Urinary bladder (tissue), 4 donors: ENCODE measurements around the gene SLC6A8. TPM values are rescaled to one million over a fixed set of nuclear protein-coding genes. Genes with fewer than 3 reads are reported as not detected.
"Not testable (repeated sequence)": the region's sequence is repeated elsewhere in the genome, so short reads cannot be mapped to it uniquely, and the experiment has no call there.

ENCODE experiments used
- DNase-seq: peaks from one replicate; pipeline ENCODE4 v3.0.0-alpha.2; 2015; ENCODE audit errors: extremely low spot score
- H3K27ac ChIP-seq: one replicate; pipeline ENCODE4 v1.5.1; 2013; ENCODE audit warnings: low read depth, mild to moderate bottlenecking, moderate library complexity
- H3K36me3 ChIP-seq: one replicate; pipeline ENCODE4 v1.6.1; 2013; ENCODE audit warnings: mild to moderate bottlenecking, moderate library complexity; ENCODE audit not compliant: insufficient read depth
- H3K4me1 ChIP-seq: one replicate; pipeline ENCODE4 v1.6.1; 2013; ENCODE audit warnings: mild to moderate bottlenecking, moderate library complexity; ENCODE audit not compliant: insufficient read depth
- H3K4me3 ChIP-seq: one replicate; pipeline ENCODE4 v1.5.1; 2013; ENCODE audit warnings: low read depth, low read length
- WGBS: extraction: QIAGEN DNeasy Blood & Tissue Kit; methylation state at CpG from one replicate; pipeline ENCODE4 v1.1.7; 2013; 5-methylcytosine and 5-hydroxymethylcytosine counted together
- polyA plus RNA-seq: library from polyadenylated mRNA; stranded (reverse); fragments of 200-250 nt; gene quantifications from one replicate; pipeline ENCODE4 v1.2.3, GENCODE V29; 2013
- total RNA-seq: library from RNA; depleted of rRNA; stranded (reverse); fragments of >200 nt; gene quantifications from one replicate; pipeline ENCODE4 v1.2.3, GENCODE V29; 2014
- donor health status: healthy with polysubstance abuse.
- donor health status: healthy.

SLC6A8 gene
- total and polyA plus RNA-seq, 2 donors = 10.0 to 76.1 TPM

DNA sequence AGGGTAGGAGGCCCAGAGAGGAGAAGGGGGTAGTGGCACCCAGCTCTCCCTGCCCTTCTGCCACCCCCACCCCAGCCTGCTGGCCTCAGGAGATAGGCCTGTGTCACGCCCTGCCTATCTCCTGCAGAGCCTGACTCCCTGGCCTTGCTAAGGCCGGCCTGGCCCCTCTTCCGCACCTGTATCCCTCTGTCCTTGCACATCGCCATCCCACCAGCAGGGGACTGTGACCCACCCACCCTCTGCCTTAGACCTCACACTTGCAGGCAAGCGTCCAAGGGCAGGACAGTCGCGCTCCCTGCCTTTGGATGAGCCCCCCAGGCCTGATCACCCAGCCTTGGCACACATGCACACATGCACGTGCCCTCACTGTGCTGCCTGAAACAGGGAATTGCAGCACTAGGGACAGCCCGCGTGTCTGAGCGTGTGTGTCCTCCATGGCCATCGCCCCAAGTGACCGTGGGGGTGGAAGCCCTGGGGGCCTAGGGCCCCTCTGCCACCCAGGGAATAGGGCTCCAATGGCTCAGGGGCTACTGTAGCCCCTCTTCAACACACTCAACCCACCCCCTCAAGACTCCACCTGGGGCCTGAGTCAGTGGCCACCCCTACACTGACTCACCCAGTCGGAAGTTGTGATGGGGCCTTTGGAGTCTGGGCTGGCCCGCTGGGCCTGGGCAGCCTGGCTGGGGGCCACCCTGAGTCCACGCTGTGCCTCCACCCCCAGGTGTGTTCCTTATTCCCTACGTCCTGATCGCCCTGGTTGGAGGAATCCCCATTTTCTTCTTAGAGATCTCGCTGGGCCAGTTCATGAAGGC is 2.1 kb downstream of the SLC6A8 start:
- Histone ChIP-seq H3K4me3 (no peak overlapping the region), H3K27ac (no peak overlapping the region), H3K36me3 (no peaks in the 10 kb centered on the region), H3K4me1 (no peaks in the 10 kb centered on the region)
- WGBS = 75% methylated on average over 19 of the region's 19 CpGs
- DNase-seq = no peak

DNA sequence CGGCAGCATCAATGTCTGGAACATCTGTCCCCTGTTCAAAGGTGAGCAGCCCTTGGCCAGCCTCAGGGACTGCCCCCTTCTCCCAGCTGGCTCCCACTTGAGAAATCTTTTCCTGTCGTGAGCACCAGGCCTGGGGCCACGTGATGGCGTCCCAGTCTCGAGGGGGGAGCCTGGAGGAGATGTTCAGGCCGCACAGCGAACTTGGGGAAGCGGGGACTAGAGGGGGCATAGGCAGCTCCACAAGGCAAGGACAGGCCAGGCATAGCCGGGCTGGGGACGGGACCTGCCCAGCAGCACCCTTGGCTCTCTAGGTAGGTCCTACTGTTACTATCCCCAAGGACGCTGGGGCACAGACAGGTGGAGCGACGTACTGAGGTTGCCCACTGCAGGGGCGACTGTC is 2.7 kb downstream of the SLC6A8 start:
- Histone ChIP-seq H3K4me3 (no peak overlapping the region), H3K4me1 (no peaks in the 10 kb centered on the region), H3K36me3 (no peaks in the 10 kb centered on the region), H3K27ac (no peak overlapping the region)
- DNase-seq = no peak
- WGBS = 90% methylated on average over 14 of the region's 14 CpGs

- not testable (repeated sequence) for DNase-seq, H3K4me1 ChIP-seq, H3K27ac ChIP-seq, H3K36me3 ChIP-seq, H3K4me3 ChIP-seq
- 84% methylated on average over 21 of the region's 21 CpGs for WGBS
Measured at GRCh38 chrX:153691032-153691827, 3.5 kb downstream of the SLC6A8 start.

- H3K27ac ChIP-seq = no peak overlapping the region
- H3K4me1 ChIP-seq = no peaks in the 10 kb centered on the region
- no peaks in the 10 kb centered on the region for H3K36me3 ChIP-seq
- no peak overlapping the region for H3K4me3 ChIP-seq
- WGBS = 88% methylated on average over 4 of the region's 4 CpGs
- no peak for DNase-seq
Measured at GRCh38 chrX:153692003-153692402, 4.3 kb downstream of the SLC6A8 start.

GRCh38 chrX:153692611-153693156 is 5.0 kb downstream of the SLC6A8 start:
- 75% methylated on average over 24 of the region's 24 CpGs for WGBS
- Histone ChIP-seq H3K27ac (no peak overlapping the region), H3K4me1 (no peaks in the 10 kb centered on the region), H3K36me3 (no peaks in the 10 kb centered on the region), H3K4me3 (no peak overlapping the region)
- DNase-seq = no peak

DNA sequence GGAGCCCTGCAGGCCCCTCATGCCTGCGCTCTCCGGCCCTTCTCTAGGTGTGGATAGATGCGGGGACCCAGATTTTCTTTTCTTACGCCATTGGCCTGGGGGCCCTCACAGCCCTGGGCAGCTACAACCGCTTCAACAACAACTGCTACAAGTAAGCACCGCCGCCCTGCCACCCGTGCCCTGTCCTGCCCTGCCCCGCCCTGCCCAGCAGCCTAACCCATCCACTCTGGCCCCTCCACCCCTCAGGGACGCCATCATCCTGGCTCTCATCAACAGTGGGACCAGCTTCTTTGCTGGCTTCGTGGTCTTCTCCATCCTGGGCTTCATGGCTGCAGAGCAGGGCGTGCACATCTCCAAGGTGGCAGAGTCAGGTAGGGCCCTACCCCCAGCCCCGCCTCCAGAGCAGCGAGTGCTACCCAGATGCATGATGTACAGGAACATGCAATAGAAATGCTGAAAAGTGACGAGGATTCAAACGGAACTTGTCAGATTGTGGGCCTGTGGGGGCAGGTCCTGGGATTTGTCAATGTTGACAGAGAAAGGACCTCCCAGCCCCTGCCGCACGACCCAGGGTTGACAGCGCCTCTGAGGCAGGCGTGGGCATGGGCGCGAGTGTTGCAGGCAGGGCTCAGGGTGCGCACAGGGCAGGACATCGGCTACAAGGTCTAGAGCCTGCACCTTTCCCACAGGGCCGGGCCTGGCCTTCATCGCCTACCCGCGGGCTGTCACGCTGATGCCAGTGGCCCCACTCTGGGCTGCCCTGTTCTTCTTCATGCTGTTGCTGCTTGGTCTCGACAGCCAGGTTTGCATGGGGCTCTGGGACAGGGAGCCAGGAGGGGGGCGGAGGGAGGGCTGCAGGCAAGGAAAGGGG is 5.7 kb downstream of the SLC6A8 start:
- Histone ChIP-seq H3K36me3 (no peaks in the 10 kb centered on the region), H3K4me3 (no peak overlapping the region), H3K4me1 (no peaks in the 10 kb centered on the region), H3K27ac (no peak overlapping the region)
- DNase-seq = no peak
- WGBS = 75% methylated on average over 31 of the region's 31 CpGs

GRCh38 chrX:153694256-153694655 is 6.5 kb downstream of the SLC6A8 start:
- H3K4me3 ChIP-seq, DNase-seq, H3K27ac ChIP-seq, H3K36me3 ChIP-seq, H3K4me1 ChIP-seq: not testable (repeated sequence)
- 82% methylated on average over 16 of the region's 16 CpGs for WGBS

GRCh38 chrX:153694687-153695270 is 7.1 kb downstream of the SLC6A8 start:
- H3K4me3 ChIP-seq = no peak overlapping the region
- H3K36me3 ChIP-seq = no peaks in the 10 kb centered on the region
- H3K4me1 ChIP-seq = no peaks in the 10 kb centered on the region
- 77% methylated on average over 23 of the region's 23 CpGs for WGBS
- DNase-seq = no peak
- no peak overlapping the region for H3K27ac ChIP-seq

DNA sequence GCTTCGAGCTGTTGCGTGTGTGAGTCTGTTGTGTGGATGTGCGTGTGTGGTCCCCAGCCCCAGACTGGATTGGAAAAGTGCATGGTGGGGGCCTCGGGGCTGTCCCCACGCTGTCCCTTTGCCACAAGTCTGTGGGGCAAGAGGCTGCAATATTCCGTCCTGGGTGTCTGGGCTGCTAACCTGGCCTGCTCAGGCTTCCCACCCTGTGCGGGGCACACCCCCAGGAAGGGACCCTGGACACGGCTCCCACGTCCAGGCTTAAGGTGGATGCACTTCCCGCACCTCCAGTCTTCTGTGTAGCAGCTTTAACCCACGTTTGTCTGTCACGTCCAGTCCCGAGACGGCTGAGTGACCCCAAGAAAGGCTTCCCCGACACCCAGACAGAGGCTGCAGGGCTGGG is 8.4 kb downstream of the SLC6A8 start:
- Histone ChIP-seq H3K36me3 (no peaks in the 10 kb centered on the region), H3K4me1 (no peaks in the 10 kb centered on the region), H3K27ac (no peak overlapping the region), H3K4me3 (no peak overlapping the region)
- whole genome bisulfite sequencing = 88% methylated on average over 15 of the region's 15 CpGs
- no peak for DNase-seq

DNA sequence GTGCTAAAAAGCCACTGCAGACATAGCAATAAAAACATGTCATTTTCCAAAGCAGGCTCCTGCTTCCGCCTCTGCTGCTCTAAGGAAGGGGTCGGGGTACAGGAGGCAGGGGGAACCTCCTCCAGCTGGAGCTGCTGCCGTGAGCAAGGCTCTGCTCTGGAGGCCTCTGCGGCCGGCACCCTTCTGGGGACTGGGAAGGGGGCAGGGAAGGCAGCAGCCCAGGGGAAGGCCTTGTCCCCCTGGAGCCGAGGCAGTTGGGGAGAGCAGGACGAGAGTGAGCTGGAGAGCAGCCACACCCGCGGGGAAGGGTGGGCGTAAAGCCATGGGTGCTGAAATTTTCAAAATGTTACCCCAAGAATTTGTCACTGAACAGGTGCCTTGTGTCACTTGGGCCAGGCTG is 8.8 kb downstream of the SLC6A8 start:
- not testable (repeated sequence) for H3K27ac ChIP-seq, H3K4me3 ChIP-seq, DNase-seq, H3K4me1 ChIP-seq, H3K36me3 ChIP-seq
- 70% methylated on average over 10 of the region's 10 CpGs for WGBS

- H3K4me3 ChIP-seq, H3K36me3 ChIP-seq, H3K4me1 ChIP-seq, DNase-seq, H3K27ac ChIP-seq: not testable (repeated sequence)
- WGBS = 87% methylated on average over 16 of the region's 16 CpGs
Measured at GRCh38 chrX:153696986-153697722, 9.4 kb downstream of the SLC6A8 start.

GRCh38 chrX:153697924-153698865 is 10.5 kb downstream of the SLC6A8 start:
- Histone ChIP-seq H3K36me3 (no peaks in the 10 kb centered on the region), H3K4me1 (no peaks in the 10 kb centered on the region)
- 84% methylated on average over 14 of the region's 16 CpGs for WGBS

More at GRCh38 chrX:153697924-153698865, 10.5 kb downstream of the SLC6A8 start:
- no peak overlapping the region for H3K4me3 ChIP-seq
- H3K27ac ChIP-seq = no peak overlapping the region
- no peak for DNase-seq
